ENCODE measurements around the gene CRACR2A. TPM values are rescaled to one million over a fixed set of nuclear protein-coding genes. Genes with fewer than 3 reads are reported as not detected.

The CRACR2A gene
- total and polyA plus RNA-seq, 2 of the 8 experiments (the other 6 are each of a cell fraction or from before 2014, with no cell fraction given) = 0.85 to 3.2 TPM

DNA sequence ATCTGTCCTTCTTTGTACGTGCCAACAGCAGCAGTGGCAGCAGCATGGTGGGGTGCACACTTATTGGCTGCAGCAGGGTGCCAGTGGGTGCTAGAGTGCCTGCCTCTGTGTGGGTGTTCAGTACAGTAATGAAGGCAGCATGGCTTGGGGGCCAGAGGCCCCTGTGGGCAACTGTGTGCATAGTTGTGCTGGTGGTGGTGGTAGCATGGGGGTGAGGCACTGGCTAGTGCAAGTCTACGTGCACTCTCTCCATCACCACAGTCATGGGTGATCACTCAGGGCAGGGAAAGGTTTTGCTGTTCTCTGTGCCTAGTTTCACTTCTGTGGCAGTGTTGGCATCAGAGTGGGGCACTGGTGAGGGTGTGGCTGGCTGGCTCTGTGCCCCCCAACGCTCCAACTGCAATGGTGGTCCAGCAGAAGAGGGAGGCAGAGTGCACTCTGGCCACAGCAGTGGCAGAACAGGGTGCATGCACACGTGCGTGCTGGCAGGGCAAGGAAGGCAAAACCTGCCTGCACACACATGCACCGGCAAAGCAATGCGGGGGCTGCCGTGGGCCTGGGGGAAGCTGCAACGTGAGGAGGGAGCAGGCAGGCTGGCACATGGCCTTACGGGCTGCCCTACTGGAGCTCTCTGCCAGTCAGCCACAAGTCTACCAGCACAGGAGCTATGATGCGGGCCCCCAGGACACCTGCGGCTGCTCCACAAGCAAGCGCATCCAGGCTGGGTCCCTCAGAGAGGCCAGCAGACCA is 60.1 kb downstream of the CRACR2A start (continued):
- TF ChIP-seq E2F6 (IDR thresholded peaks at IDR 0.05) = no peak
- TF ChIP-seq, protein P1, sequence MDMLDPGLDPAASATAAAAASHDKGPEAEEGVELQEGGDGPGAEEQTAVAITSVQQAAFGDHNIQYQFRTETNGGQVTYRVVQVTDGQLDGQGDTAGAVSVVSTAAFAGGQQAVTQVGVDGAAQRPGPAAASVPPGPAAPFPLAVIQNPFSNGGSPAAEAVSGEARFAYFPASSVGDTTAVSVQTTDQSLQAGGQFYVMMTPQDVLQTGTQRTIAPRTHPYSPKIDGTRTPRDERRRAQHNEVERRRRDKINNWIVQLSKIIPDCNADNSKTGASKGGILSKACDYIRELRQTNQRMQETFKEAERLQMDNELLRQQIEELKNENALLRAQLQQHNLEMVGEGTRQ (IDR thresholded peaks at IDR 0.05; ENCODE audit: low read length) = no peak
- TF ChIP-seq POU5F1 (IDR thresholded peaks at IDR 0.05; ENCODE audit: low read depth, low read length) = no peak
- no peak for TF ChIP-seq SUZ12 (IDR thresholded peaks at IDR 0.05; ENCODE audit: low read length)
- no peak for TF ChIP-seq SAP30 (IDR thresholded peaks at IDR 0.05; ENCODE audit: insufficient read depth, insufficient replicate concordance, low read length)
- TF ChIP-seq SRF (IDR thresholded peaks at IDR 0.05; ENCODE audit: low read depth, low read length) = no peak
- TF ChIP-seq EP300 (IDR thresholded peaks at IDR 0.05; ENCODE audit: borderline replicate concordance in 1 of 2, low read depth in 2 of 2, low read length in 2 of 2) = no peak
- no peak for TF ChIP-seq CHD7 (IDR thresholded peaks at IDR 0.05; ENCODE audit: insufficient replicate concordance, low read length)
